ENCODE measurements around the gene RTKN.

Gene RTKN

DNA sequence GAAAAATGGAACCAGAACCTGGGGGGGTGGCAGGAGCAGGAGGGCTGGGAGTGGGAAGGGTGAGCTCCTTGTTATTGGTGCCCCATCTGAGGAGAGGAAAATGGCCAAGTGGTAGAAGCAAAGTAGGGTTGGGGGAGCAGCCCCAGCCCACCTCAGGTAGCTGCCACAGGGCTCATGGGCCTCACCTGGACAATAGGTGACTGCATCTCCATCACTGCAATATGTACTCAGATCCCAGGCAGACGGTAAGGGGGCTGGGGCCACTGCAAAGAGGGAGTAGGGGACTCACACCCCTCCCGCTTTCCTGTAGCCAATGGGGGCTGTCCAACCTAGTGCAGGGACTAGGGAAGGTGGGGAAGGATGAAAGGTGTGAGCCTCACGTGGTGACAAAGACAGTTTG is 24.5 kb downstream of the RTKN start:
- H3F3A ChIP-seq (ENCODE audit: low read depth): no peaks in the 10 kb centered on the region
- H3K9me2 ChIP-seq (replicated peaks; ENCODE audit: low read depth, low read length): no peaks in the 10 kb centered on the region
- no peaks in the 10 kb centered on the region for H3K9me3 ChIP-seq (ENCODE audit: insufficient read depth, low read depth, low read length)
- peaks cover 15% of the 10 kb centered on the region for H3K4me1 ChIP-seq (ENCODE audit: insufficient read depth, low read length, poor library complexity, severe bottlenecking)
- H3K27me3 ChIP-seq (ENCODE audit: insufficient read depth, low read length, poor library complexity, severe bottlenecking): no peaks in the 10 kb centered on the region
- no peak overlapping the region for H2AFZ ChIP-seq (ENCODE audit: low read length)
- TF ChIP-seq, protein P1, sequence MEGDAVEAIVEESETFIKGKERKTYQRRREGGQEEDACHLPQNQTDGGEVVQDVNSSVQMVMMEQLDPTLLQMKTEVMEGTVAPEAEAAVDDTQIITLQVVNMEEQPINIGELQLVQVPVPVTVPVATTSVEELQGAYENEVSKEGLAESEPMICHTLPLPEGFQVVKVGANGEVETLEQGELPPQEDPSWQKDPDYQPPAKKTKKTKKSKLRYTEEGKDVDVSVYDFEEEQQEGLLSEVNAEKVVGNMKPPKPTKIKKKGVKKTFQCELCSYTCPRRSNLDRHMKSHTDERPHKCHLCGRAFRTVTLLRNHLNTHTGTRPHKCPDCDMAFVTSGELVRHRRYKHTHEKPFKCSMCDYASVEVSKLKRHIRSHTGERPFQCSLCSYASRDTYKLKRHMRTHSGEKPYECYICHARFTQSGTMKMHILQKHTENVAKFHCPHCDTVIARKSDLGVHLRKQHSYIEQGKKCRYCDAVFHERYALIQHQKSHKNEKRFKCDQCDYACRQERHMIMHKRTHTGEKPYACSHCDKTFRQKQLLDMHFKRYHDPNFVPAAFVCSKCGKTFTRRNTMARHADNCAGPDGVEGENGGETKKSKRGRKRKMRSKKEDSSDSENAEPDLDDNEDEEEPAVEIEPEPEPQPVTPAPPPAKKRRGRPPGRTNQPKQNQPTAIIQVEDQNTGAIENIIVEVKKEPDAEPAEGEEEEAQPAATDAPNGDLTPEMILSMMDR (conservative IDR thresholded peaks at IDR 0.05; ENCODE audit: low read length): no peak
- no peak for TF ChIP-seq EZH2phosphoT487 (IDR thresholded peaks at IDR 0.05; ENCODE audit: borderline replicate concordance)
- no peaks in the 10 kb centered on the region for H4K20me1 ChIP-seq (ENCODE audit: insufficient read depth, low read length, poor library complexity, severe bottlenecking)
- no peaks in the 10 kb centered on the region for H3K36me3 ChIP-seq (ENCODE audit: insufficient read depth, low read length)
- peaks cover 2% of the 10 kb centered on the region; the same call in 1 of the 2 replicates for H3K79me2 ChIP-seq (ENCODE audit: insufficient read depth, low read length)
- no peak overlapping the region for H3K4me3 ChIP-seq (ENCODE audit: low read length, poor library complexity, severe bottlenecking)
- no peak overlapping the region for H3K4me2 ChIP-seq (ENCODE audit: low read depth, low read length, poor library complexity, severe bottlenecking)
- H3K9ac ChIP-seq (ENCODE audit: low read depth, low read length, poor library complexity, severe bottlenecking): no peak overlapping the region

DNA sequence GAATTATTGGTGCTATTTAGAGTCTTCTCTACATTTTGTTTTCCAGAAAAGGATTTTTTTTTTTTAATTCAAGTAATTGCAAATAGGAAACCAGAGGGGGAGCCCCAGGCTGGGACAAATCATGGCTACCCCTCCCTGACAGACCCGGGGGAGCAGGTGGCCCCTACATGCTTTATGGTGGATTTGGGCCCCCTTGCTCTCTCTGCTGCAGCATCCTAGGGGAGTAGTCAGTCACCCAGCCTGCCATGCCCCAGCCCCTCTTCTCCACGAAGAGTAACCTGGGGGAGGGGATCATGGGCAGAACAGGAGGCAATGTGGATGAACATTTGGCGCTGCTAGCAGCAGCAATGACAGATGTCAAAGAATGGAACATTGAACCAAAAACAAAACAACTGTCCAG is 25.0 kb downstream of the RTKN start:
- Histone ChIP-seq H3K27me3 (ENCODE audit: insufficient read depth, low read length, poor library complexity, severe bottlenecking) (no peaks in the 10 kb centered on the region), H4K20me1 (ENCODE audit: insufficient read depth, low read length, poor library complexity, severe bottlenecking) (no peaks in the 10 kb centered on the region), H3K9me3 (ENCODE audit: insufficient read depth, low read depth, low read length) (no peaks in the 10 kb centered on the region), H2AFZ (ENCODE audit: low read length) (no peak overlapping the region), H3K9me2 (replicated peaks; ENCODE audit: low read depth, low read length) (no peaks in the 10 kb centered on the region), H3K36me3 (ENCODE audit: insufficient read depth, low read length) (no peaks in the 10 kb centered on the region), H3K4me2 (ENCODE audit: low read depth, low read length, poor library complexity, severe bottlenecking) (no peak overlapping the region), H3K4me1 (ENCODE audit: insufficient read depth, low read length, poor library complexity, severe bottlenecking) (peaks cover 13% of the 10 kb centered on the region), H3K79me2 (ENCODE audit: insufficient read depth, low read length) (no peaks in the 10 kb centered on the region; the same call in 1 of the 2 replicates), H3K4me3 (ENCODE audit: low read length, poor library complexity, severe bottlenecking) (no peak overlapping the region), H3K9ac (ENCODE audit: low read depth, low read length, poor library complexity, severe bottlenecking) (no peak overlapping the region), H3F3A (ENCODE audit: low read depth) (no peaks in the 10 kb centered on the region)
- TF ChIP-seq, protein P1 (conservative IDR thresholded peaks at IDR 0.05; ENCODE audit: low read length): peak; percentile 42
- no peak for TF ChIP-seq EZH2phosphoT487 (IDR thresholded peaks at IDR 0.05; ENCODE audit: borderline replicate concordance)

DNA sequence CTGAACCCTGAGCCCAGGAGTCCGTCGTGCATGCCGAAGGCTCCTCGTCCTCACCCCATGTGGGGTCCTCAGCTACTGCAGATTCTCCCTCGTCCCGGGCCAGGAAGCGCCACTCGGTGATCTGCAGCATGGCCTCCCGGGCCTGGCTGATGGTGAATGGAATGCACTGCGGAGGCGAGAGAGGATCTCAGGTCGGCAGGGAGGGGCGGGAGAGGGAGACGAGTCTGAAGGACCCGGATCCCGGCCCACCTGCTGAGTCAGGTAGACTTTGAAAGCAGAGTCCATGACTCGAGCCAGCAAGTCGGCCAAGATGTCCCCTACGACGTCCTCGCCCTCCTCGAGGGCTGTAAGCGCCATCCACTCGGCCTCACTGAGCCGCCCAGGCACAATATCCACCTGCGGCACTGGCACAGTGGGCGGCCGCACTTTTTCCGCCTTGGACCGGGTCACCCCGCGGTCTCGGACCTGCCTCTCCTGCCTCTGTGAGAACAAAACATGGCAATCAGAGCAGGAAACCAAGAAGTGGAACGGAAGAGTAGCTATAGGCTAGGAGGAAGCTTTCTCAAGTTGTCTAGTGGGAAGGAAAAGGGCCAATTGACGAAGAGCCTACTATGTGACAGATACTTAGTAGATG is 25.9 kb downstream of the RTKN start:
- TF ChIP-seq, protein P1 (conservative IDR thresholded peaks at IDR 0.05; ENCODE audit: low read length): no peak
- no peak for TF ChIP-seq EZH2phosphoT487 (IDR thresholded peaks at IDR 0.05; ENCODE audit: borderline replicate concordance)
- no peaks in the 10 kb centered on the region for H3K27me3 ChIP-seq (ENCODE audit: insufficient read depth, low read length, poor library complexity, severe bottlenecking)
- no peaks in the 10 kb centered on the region for H3K9me2 ChIP-seq (replicated peaks; ENCODE audit: low read depth, low read length)
- H3F3A ChIP-seq (ENCODE audit: low read depth): no peaks in the 10 kb centered on the region
- H3K9me3 ChIP-seq (ENCODE audit: insufficient read depth, low read depth, low read length): no peaks in the 10 kb centered on the region
- H3K36me3 ChIP-seq (ENCODE audit: insufficient read depth, low read length): no peaks in the 10 kb centered on the region
- H3K79me2 ChIP-seq (ENCODE audit: insufficient read depth, low read length): no peaks in the 10 kb centered on the region
- peaks cover 9% of the 10 kb centered on the region for H3K4me1 ChIP-seq (ENCODE audit: insufficient read depth, low read length, poor library complexity, severe bottlenecking)
- H4K20me1 ChIP-seq (ENCODE audit: insufficient read depth, low read length, poor library complexity, severe bottlenecking): no peaks in the 10 kb centered on the region
- no peak overlapping the region for H3K4me3 ChIP-seq (ENCODE audit: low read length, poor library complexity, severe bottlenecking)
- H3K4me2 ChIP-seq (ENCODE audit: low read depth, low read length, poor library complexity, severe bottlenecking): no peak overlapping the region
- H2AFZ ChIP-seq (ENCODE audit: low read length): no peak overlapping the region
- H3K9ac ChIP-seq (ENCODE audit: low read depth, low read length, poor library complexity, severe bottlenecking): no peak overlapping the region

Data from Loucy (cell line).